COR-L47 (cell line): ENCODE measurements around the gene OSBPL8.

Experiments used
- DNase-seq: peaks from one replicate; lab custom pipeline; 2025; lab: John Stamatoyannopoulos, UW

Gene OSBPL8

DNA sequence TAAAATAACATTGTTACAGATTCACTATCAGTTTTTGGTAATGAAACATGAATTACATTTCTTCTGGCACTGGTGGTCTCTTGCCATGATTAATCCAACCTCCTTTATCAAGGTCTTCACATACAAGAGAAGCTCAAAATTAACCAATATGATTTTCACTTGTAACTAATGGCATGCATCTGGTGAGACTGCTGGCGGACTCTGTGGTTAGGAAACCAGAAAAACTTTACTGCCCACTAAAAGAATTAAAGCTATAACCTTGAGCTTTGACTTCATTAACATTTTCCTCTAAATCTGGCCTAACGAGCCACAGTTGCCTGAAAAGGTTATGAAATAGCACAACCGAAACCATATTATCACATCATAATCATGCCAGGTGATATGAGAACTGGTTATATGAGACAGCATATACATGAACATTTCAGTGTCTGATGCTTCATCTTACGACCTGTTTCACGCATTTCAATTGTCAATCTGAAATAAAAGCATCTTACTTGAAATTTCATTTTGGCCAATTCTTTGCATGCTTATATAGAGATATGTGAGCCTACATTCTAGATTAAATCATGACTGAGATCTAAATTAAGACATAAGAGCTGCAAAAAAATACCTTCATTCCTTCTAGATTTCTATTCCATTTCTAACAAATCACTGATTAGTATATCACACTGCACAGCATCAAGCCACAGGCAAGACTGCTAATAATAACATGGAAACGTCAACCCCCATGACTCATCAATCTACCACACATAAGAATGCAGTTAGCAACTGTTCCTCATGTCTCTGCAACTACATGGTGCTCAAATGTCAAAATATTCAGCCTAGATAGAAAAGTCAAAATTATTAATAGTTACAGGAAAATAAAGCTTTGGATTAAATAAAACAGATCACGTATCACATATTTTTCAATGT lies 89.3 kb downstream of the OSBPL8 start:
- DNase-seq = no peak

DNA sequence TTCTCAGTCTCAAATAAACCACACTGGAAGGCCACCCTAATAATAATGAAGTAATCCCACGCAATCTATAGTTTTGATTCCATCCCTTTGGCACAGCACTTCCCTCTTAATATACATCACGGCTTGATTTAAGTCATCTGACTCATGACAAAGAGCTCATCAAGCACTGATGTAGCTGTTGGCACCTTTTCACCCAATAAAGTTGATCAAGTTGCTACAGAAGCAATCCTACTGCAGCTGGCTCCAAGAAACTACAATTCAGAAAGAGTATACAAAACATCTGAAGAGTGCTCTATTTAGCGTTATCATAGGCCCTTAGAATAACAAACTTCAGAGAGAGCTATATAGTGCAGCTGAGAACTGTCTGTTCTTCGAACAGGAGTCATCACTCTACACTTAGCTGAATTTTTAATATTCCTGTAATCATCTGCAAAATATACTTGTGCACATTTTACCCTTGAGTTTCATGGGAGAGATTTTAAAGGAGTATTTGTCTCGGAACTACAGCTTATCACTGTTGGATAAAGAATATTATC lies 94.9 kb downstream of the OSBPL8 start:
- DNase-seq = no peak

DNA sequence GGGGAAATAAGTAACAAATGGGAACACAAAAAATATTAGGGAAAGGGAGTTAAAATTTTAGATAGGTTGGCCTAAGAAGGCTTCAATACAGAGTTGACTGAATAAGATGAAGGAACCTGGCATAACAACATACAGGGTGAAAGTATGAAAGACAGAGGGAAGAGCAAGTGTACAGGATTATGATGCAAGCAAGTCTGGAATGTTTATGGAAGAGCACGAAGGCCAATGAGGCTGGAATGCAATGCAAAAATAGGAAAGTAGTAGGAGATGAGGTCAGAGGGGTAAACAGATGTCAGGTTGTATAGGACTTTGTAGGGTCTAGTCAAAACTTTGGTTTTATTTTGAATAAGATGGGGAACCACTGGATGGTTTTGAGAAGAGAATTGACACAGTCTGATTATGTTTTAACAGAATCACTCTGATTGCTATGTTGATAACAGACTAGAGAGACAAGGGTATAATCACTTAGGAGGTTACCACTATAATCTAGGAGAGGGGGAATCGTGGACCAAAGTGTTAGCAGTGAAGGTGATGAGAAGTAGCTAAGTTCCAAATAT lies 96.8 kb downstream of the OSBPL8 start:
- no peak for DNase-seq

DNA sequence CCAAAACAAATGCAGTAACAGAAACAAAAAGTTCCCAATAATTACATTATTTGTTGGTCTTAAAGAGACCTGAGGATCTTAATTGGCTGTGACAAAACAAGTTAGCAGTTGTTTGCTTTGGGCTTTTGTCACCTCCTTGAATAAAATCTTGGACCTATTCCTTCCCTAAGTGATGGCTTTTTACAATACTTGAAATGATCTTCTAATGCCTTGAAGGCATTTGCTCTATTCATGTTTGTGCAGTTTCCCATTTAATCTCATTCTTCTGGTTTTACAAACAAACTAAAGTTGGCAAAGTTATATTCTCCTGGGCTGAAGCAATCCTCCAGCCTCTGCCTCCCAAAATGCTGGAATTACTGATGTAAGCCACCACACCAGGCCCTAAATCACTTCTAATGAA lies 98.8 kb downstream of the OSBPL8 start:
- no peak for DNase-seq

DNA sequence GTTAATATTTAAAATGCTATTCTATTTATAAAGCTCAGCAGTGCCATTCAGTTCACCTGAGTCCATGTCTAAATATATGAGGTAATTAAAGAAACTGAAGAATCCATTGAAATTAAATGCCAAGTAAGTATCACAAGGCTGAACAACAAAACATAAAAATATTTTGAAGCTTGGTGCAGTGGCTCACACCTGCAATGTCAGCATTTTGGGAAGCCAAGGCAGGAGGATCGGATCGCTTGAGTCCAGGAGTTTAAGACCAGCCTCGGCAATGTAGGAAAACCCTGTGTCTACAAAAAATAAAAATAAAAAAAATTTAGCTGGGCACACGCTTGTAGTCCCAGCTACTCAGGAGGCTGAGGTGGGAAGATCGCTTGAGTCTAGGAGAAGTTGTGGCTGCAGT lies 101.8 kb downstream of the OSBPL8 start:
- DNase-seq = no peak

DNA sequence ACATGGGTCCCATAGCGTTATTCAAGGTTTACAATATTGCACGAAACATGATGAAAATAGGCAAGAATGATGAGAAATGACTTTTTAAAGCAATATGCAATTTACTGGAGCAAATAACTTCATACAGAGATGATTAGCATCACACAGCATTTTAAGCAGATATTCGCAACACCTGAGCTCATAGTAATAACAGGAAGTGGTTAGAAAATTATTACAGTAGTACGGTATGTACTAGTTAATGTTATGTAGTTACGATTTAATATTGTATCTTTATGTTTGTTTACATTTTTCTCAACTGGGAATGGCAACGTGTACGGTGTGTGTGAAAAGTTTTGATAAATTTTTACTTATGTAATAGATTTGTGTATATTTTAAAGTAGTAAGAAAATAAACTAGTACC lies 102.6 kb downstream of the OSBPL8 start:
- no peak for DNase-seq

DNA sequence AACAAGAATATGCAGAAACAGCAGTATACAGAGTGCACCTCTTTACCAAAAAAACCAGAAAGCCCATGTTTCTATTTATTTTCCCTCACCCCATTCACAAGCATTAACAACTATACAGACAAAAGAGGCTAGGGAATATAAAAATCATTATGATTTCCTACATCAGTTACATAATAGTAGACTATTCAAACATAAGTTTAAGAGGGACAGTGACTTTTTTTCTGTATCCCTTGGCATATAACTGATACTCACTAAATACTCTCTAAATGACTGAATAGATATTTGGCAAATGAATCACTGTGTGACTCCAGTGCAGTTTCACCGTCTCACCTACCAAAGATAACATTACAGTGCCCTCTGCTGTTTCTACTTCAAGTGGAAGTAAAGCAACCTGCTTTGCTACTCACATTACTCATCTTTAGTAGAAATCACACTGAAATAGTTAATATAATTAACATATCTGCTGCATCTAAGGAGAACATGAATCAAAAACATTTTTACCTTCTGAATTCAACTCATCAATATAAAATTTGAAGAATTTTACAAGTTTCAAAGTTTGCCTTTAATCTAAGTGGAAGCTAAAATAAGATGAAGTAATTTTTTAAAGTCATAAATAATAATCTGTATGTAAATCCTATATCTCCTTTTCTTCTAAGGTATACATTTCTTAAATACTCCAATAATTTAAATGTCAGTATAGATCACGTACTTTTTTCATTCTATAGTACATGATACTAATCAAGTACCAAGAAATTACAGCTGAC lies 103.8 kb downstream of the OSBPL8 start:
- peak; percentile 58 for DNase-seq

DNA sequence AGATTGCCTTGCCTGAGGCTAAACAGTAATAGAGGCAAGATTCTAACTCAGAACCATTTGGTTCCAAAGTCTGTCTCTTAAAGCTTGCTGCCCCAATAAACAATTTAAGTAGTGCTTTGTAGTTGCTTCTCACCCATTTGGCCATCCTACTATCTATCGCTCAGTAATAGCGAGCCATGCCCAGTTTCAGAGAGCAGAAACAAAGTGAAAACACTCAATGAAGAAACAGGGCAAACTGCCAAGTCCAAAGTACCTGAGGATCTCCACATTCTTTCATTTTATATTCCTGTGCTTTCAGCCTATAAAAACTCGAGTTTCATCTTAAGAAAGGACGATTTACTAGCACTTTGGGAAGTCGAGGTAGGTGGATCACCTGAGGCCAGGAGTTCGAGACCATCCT lies 108.0 kb downstream of the OSBPL8 start:
- DNase-seq = no peak

DNA sequence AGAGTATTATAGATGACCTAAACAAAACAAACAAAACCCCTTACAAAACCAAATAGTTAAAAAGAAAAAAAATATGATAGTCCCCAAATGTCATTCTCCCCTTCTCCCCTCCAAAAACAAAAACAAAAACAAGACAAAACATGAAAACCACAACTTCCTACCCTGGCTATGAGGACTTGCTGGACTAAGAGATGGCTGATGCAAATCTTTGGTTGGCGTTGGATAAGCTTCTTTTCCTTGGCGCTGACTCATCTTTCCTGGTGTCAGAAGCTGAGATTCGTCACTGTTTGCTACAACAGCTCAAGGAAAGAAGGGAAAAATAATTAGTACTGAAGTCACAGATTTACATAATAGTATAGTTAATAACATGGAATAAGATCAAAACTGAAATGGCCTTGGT lies 108.9 kb downstream of the OSBPL8 start:
- no peak for DNase-seq

DNA sequence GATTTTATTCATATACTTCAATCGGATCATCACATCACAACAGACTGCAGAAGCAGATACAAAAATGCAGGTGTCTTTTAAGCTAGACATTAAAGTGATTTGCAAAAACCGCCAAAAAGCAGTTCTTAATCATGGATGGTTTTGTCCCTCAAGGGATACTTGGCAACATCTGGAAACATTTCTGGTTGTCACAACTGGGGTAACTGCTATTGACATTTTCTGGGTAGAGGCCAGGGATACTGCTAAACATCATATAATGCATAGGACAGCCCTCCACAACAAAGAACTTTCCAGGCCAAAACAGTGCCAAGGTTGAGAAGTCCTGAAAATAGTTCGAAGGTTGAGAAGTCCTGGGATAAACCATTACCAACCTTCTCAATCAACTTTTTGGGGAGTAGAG lies 109.6 kb downstream of the OSBPL8 start:
- no peak for DNase-seq

DNA sequence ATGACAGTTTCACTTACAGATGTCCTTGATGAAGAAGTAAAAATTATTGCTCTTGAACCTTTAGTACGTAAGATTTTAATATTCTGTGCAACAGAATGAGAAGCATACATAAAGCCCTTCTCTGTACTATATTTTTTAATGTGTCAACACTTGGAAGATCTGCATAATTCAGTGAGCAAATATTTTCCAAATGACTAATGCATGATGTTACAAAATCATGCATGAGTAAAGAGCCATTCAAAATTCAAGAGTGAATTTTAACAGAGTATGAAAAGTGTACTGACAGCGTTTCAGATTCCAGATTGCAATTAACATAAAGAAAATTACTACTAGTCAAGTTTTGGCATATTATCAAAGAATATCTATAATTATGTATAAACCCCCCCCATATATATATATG lies 110.0 kb downstream of the OSBPL8 start:
- no peak for DNase-seq

DNA sequence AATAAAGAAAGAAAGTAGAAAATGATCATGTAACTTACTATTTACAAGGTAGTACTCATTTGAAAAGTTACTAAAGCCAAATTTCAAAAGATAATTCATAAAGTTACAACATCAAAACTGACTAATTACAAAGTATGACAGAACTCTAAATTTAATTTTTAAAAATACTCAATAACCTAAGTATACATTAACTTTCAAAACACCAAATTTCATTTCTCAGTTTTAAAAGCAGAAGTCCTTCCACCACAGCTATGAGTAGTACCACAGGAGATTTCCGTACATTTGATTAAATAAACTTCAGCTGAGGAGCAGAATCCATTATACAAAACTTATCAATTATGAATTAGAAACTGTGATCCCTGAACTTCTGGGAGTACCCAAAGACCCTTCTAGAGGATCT lies 110.6 kb downstream of the OSBPL8 start:
- no peak for DNase-seq

DNA sequence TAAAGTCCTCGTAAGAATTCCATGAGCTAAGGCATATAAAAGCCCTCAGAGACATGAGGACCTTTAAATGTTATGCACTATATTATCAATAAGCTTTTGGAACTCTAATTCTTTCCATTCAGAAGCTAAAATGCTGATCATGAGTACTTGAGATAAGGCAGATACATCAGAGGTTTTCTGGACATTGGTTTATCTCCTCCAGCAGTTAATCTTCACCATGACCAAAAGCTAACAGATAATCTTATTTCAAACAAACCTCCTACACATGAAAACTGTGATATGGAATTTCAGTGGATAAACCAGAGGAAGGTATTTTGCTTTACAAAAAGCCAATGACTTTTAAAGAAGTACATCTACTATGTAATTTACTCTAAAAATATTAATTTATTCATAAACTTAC lies 113.5 kb downstream of the OSBPL8 start:
- no peak for DNase-seq

DNA sequence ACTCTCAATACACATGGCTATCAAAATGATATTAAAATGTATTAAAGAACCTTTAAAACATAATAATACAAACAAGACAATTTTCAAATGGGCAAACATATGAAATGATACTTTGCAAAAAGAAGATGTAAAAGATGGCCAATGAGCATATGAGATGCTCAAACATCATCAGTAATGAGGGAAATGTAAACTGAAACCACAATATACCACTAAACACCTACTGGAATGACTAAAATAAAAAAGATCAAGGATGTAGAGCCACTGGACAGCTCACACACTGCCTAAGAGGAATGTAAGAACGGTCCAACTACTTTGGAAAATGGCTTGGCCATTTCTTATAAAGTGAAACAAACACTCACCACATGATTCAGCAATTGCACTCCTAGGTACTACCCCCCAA lies 114.1 kb downstream of the OSBPL8 start:
- no peak for DNase-seq

DNA sequence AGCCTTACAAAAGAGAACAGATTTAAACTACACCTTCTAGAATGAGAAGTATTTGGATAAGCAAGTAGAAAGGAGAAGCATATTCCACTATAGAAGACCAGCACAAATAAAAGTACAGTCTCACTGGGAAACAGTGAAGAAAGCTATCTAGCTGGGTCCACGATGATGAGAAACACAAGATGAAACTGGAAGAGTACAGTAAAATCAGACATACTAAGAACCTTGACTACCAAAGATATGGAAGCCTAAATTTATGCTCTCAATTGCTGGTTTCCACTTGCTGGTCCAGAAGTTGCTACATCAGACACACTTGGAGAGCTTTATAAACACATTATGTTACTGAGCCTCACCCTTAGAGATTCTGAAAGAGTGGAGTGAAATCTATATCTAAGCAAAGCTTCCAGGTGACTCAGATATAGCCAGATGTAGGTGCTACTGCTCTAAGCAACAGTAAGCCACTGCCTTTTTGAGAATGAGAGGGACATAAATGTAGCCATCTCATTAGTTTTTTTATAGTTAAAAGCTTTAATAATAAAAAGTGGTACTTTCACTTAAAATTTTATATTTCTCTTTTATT lies 115.1 kb downstream of the OSBPL8 start:
- DNase-seq = no peak

DNA sequence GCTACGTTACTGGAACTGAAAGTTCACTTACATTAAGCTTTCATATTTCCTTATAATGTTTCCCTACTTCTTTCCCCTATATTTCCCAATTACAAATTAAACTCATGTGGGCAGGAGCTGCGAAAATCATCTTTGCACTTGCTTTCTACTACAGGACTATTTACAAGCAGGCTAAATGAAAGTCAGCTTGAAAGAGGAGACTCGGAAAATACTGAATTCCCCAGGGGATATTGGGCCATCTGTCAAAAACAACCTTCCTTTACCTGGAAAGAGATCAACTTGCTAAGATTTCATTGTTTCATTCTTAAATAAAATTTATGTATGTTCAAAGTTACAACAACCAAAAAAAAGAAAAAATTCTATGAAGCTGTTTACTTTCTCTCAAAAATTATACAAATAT lies 118.6 kb downstream of the OSBPL8 start:
- no peak for DNase-seq

DNA sequence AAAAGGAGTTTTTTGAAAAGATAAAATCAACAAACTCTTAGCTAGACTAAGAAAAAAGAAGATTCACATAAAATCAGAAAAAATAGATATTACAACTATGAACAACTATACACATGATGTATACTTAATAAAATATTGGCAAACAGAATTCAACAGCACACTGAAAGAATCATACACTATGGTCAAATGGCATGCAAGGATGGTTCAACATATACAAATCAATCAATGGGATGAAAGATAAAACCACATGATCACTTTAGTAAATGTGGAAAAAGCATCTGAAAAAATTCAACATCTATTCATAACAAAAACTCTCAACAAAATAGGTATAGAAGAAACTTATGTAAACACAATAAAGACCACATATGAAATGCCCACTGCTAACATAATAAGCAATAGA lies 126.8 kb downstream of the OSBPL8 start:
- no peak for DNase-seq

DNA sequence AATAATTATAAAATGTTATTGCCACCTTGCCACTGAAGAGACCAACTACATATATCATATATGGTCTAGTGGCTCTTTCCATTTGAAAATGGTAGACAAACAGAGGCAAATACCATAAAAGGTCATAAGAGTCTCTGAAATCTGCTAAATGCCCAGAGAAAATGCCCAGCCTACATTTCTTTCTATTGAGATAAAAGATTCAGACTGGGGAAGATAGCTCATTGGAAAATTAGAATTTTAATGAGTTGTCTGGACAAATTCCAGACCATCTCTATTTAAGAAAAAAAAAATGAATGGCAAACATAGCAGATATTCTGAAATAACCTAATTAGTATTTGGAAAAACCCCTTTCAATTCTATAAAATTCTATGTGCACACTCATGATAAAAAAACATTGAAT lies 131.5 kb downstream of the OSBPL8 start:
- DNase-seq = no peak

DNA sequence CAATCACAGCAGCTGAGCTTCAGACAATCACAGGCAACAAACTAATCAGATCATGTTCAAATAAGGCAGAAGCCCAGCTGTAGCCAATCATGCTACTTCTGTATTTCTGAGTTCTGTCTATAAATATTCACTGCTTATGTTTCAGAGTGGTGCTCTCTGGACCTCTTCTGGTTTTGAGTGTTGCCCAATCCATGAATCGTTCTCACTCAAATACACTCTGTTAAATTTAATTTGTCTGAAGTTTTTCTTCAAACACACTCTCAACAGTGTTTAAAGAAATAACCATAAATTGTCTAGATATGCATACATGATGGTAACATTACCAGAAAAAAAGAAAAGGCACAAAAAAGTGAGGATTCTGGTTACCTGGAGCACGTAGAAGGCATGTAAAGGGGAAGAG lies 133.4 kb downstream of the OSBPL8 start:
- DNase-seq = no peak

DNA sequence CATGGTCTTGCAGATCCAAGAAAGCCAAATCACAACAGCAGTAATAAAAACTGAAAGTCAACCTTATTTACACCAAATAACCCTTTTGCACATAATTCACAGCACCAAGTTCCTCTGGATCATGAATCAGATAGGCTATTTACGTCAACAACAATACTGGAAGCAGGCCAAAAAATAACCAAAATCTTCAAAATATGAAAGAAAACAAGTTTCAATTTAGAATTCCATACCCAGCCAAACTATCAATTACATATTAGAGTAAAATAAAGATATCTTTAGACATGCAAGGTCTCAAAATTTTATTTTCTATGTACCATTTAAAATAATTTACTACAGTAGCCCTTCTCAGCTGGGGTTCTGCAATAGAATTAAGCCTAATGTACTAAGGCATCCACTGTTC lies 134.6 kb downstream of the OSBPL8 start:
- DNase-seq = no peak

DNA sequence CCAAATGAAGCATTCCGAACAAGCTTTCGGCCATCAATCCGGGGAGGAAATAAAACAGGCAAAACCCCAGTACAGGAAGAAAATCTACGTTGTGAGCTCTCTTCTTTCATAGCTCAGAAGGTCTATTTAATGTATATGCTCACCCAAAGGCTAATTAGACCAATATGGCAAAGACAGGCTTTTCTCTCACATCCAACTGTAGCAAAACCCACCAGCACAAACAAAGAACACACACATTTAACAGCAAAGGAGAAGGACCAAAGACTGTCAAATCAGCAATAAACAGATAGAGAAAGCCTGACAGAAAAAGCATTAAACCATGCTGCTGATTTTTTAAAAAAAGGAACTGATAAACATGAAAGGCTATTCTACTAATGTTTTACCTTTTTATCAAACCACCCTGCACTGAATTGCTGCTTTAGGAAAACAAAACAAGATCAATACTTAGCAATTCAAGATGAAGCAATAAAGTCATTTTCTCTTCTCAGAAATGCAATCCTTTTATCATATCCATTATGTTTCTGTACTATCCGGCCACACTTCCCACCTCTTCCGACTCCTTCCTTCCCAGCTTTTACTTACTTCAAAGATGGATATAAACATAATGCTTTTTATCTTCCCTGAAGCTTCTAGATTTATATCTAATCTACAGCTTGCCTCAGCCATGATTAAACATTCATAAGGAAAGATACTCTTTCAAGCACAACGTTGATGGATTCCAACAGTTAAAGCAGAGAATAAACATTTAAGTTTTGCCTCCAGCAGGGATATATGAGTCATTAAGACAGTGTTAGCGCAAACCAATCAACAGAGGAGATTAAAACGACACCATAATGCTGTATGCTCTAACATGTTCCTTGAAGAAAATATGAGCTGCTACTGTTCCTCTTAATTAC lies 136.8 kb downstream of the OSBPL8 start:
- DNase-seq = no peak
